Loucy (cell line): ENCODE measurements around the gene FAM217B.

Source experiments
- H2AFZ ChIP-seq: fragments of 200-600 bp; sonication (generic); 2 replicates; pipeline ENCODE4 v1.6.0; 2016; ENCODE audit warnings: antibody characterized with exemption, mild to moderate bottlenecking, low read length, moderate library complexity
- H3F3A ChIP-seq: fragments of 200-600 bp; 2 replicates; pipeline ENCODE4 v1.6.0; 2016; ENCODE audit warnings: antibody characterized with exemption, low read depth, mild to moderate bottlenecking
- H3K27me3 ChIP-seq: fragments of 200-600 bp; sonication (generic); 2 replicates; pipeline ENCODE4 v1.6.1; 2014; ENCODE audit warnings: low read length, mild to moderate bottlenecking; ENCODE audit not compliant: insufficient read depth, poor library complexity, severe bottlenecking
- H3K36me3 ChIP-seq: fragments of 200-600 bp; sonication (generic); 2 replicates; pipeline ENCODE4 v1.6.1; 2016; ENCODE audit warnings: low read length; ENCODE audit not compliant: insufficient read depth
- H3K4me1 ChIP-seq: fragments of 200-600 bp; sonication (generic); 2 replicates; pipeline ENCODE4 v1.5.1; 2014; ENCODE audit warnings: low read length, mild to moderate bottlenecking; ENCODE audit not compliant: insufficient read depth, poor library complexity, severe bottlenecking
- H3K4me2 ChIP-seq: fragments of 200-600 bp; sonication (generic); 2 replicates; pipeline ENCODE4 v1.6.0; 2014; ENCODE audit warnings: antibody characterized with exemption, low read length, low read depth, mild to moderate bottlenecking; ENCODE audit not compliant: poor library complexity, severe bottlenecking
- H3K4me3 ChIP-seq: fragments of 200-600 bp; sonication (generic); 2 replicates; pipeline ENCODE4 v1.5.1; 2014; ENCODE audit warnings: low read length, mild to moderate bottlenecking, mixed read lengths; ENCODE audit not compliant: poor library complexity, severe bottlenecking
- H3K79me2 ChIP-seq: fragments of 200-600 bp; sonication (generic); 2 replicates; pipeline ENCODE4 v1.6.1; 2014; ENCODE audit warnings: low read length; ENCODE audit not compliant: insufficient read depth
- H3K9ac ChIP-seq: fragments of 200-600 bp; sonication (generic); 2 replicates; pipeline ENCODE4 v1.6.0; 2014; ENCODE audit warnings: mild to moderate bottlenecking, low read depth, low read length, moderate library complexity; ENCODE audit not compliant: poor library complexity, severe bottlenecking
- H3K9me2 ChIP-seq: fragments of 200-600 bp; sonication (generic); replicated peaks from 2 replicates; pipeline ENCODE4 v1.6.1; 2016; ENCODE audit warnings: low read depth, low read length, mixed read lengths
- H3K9me3 ChIP-seq: fragments of 200-600 bp; sonication (generic); 2 replicates; pipeline ENCODE4 v1.6.1; 2014; ENCODE audit warnings: mild to moderate bottlenecking, antibody characterized with exemption, low read length, low read depth; ENCODE audit not compliant: insufficient read depth
- H4K20me1 ChIP-seq: fragments of 200-600 bp; sonication (generic); 2 replicates; pipeline ENCODE4 v1.6.0; 2014; ENCODE audit warnings: antibody characterized with exemption, low read length, mild to moderate bottlenecking; ENCODE audit not compliant: insufficient read depth, poor library complexity, severe bottlenecking
- EZH2phosphoT487 ChIP-seq: fragments of 200-600 bp; IDR thresholded peaks from 2 replicates; pipeline ENCODE4 v1.6.1; 2018; ENCODE audit warnings: antibody characterized with exemption, mild to moderate bottlenecking, moderate library complexity, borderline replicate concordance
- TF ChIP-seq, protein P1 (sequence below): fragments of 200-600 bp; sonication (generic); conservative IDR thresholded peaks from 2 replicates; pipeline ENCODE4 v1.5.1; 2014; ENCODE audit warnings: mild to moderate bottlenecking, antibody characterized with exemption, low read length

FAM217B gene

DNA sequence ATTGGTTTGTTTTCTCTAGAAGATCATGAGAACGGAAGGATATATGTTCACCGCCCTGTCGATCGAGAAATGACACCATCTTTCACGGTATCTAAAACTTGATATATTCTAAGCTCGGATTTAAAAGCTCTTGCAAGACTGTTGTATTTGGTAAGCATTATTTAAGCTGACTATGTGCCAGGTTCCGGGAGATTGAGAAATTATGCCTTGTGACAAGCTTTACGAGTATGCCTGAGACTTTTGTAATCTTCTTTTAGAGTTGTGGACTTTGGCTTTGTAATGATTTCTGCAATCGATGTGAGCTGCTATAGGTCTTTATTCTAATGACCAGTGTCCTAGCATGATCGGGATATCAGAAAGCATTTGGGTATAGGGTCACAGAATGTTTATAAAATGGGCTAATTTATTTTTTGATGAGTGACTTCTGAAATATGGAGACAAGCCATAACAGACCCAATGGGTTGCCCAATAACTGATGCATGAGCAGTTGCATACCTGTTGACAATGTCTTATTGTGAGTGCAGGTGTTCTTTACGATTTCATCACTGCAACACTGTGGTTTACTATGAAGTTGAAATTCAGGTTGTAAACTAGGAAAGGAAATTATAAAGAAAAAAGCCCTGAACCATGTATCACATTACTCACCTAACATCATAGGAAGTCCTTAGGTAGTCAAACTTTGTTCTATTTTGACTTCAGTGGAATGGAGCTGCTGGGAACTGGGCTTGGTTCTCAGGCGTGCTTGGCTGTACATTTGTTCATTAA, 32.0 kb downstream of the FAM217B start:
- H3K9me3 ChIP-seq: no peaks in the 10 kb centered on the region
- no peak overlapping the region for H2AFZ ChIP-seq
- H3K9me2 ChIP-seq: no peaks in the 10 kb centered on the region
- no peaks in the 10 kb centered on the region for H3F3A ChIP-seq
- H3K27me3 ChIP-seq: no peaks in the 10 kb centered on the region
- H4K20me1 ChIP-seq: no peaks in the 10 kb centered on the region
- no peaks in the 10 kb centered on the region for H3K4me1 ChIP-seq
- no peaks in the 10 kb centered on the region for H3K79me2 ChIP-seq
- no peak overlapping the region for H3K4me2 ChIP-seq
- H3K9ac ChIP-seq: no peak overlapping the region
- H3K36me3 ChIP-seq: no peaks in the 10 kb centered on the region
- no peak overlapping the region for H3K4me3 ChIP-seq
- TF ChIP-seq EZH2phosphoT487: no peak
- TF ChIP-seq, protein P1, sequence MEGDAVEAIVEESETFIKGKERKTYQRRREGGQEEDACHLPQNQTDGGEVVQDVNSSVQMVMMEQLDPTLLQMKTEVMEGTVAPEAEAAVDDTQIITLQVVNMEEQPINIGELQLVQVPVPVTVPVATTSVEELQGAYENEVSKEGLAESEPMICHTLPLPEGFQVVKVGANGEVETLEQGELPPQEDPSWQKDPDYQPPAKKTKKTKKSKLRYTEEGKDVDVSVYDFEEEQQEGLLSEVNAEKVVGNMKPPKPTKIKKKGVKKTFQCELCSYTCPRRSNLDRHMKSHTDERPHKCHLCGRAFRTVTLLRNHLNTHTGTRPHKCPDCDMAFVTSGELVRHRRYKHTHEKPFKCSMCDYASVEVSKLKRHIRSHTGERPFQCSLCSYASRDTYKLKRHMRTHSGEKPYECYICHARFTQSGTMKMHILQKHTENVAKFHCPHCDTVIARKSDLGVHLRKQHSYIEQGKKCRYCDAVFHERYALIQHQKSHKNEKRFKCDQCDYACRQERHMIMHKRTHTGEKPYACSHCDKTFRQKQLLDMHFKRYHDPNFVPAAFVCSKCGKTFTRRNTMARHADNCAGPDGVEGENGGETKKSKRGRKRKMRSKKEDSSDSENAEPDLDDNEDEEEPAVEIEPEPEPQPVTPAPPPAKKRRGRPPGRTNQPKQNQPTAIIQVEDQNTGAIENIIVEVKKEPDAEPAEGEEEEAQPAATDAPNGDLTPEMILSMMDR: no peak

DNA sequence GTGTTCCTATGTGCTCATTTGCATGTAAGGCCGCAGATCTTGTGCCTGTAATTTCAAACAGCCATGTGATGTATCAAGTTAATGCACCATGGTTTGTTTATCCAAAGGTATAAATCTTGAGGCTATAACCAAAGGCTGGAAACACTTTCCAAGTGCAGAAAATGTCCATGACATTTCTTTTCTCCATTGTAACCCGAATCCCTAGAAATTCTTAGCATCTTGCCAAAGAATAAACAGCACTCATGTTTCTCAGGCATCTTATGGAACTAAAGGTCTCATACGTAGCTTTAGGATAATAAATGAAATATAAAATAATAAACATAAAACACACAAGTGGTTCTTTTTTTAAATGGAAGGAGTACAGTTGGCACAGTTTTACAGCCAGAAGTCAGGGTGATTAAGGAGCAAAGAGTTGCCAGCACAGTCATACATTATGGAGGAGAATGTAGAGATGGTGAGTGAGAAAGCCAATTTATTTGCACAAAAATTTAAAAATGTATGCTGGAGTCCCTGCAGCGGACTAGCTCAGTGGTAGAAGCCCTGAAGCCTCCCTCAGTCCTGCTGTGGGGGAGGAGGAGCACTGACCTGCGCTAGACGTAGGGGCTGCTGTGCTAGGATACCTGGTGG, 36.1 kb downstream of the FAM217B start:
- TF ChIP-seq, protein P1: no peak
- no peak for TF ChIP-seq EZH2phosphoT487
- Histone ChIP-seq H3K4me2 (no peak overlapping the region), H2AFZ (no peak overlapping the region)

DNA sequence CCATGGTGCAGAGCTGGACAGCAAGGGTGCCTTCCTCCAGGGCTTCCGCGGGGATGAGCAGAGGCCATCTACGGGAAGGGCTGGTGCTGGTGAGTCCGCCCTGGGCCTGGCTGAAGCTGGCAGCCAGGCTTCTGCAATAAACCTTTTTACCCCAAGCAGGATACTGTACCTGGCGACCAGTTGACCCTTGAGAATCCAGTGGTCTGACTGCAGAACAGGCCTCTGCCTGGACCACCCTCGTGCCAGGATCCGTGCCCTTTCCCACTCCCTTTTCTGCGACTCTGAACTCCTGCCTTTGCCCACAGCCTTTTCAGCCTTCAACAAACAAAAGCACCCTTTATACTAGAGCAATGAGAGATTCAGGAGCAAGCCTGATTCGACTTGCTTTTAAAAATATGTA, 36.9 kb downstream of the FAM217B start:
- no peak for TF ChIP-seq EZH2phosphoT487
- TF ChIP-seq, protein P1: no peak
- Histone ChIP-seq H3K4me2 (no peak overlapping the region), H3K79me2 (no peaks in the 10 kb centered on the region)

More for the DNA sequence above, 36.1 kb downstream of the FAM217B start:
- Histone ChIP-seq H4K20me1 (no peaks in the 10 kb centered on the region), H3K9me3 (no peaks in the 10 kb centered on the region), H3K4me3 (no peak overlapping the region), H3K27me3 (no peaks in the 10 kb centered on the region), H3K4me1 (no peaks in the 10 kb centered on the region), H3K9ac (no peak overlapping the region), H3K9me2 (no peaks in the 10 kb centered on the region), H3F3A (no peaks in the 10 kb centered on the region), H3K36me3 (no peaks in the 10 kb centered on the region), H3K79me2 (no peaks in the 10 kb centered on the region)

More for the DNA sequence above, 36.9 kb downstream of the FAM217B start:
- Histone ChIP-seq H3K4me1 (no peaks in the 10 kb centered on the region), H4K20me1 (no peaks in the 10 kb centered on the region), H3K36me3 (no peaks in the 10 kb centered on the region), H3K9me2 (no peaks in the 10 kb centered on the region), H3K4me3 (no peak overlapping the region), H3F3A (no peaks in the 10 kb centered on the region), H3K9me3 (no peaks in the 10 kb centered on the region), H3K9ac (no peak overlapping the region), H2AFZ (no peak overlapping the region), H3K27me3 (no peaks in the 10 kb centered on the region)
